ENCODE results near the gene ICA1L. TPM values are rescaled to one million over a fixed set of nuclear protein-coding genes. Genes with fewer than 3 reads are reported as not detected.

ICA1L gene
- total RNA-seq, 1 donor from 2014 or later = 6.5 TPM

GRCh38 chr2:202749477-202749876, 122.1 kb downstream of the ICA1L start:
- no peak for DNase-seq
- Histone ChIP-seq H3K27me3 (ENCODE audit: low read depth) (no peaks in the 10 kb centered on the region), H3K9me3 (replicated peaks) (peaks cover 13% of the 10 kb centered on the region), H3K36me3 (no peaks in the 10 kb centered on the region), H3K4me3 (no peak overlapping the region), H3K4me1 (no peaks in the 10 kb centered on the region), H3K27ac (replicated peaks) (no peak overlapping the region)
- no peak for TF ChIP-seq CTCF (IDR thresholded peaks at IDR 0.05; ENCODE audit: borderline replicate concordance)
- intact Hi-C loops (cut with micrococcal nuclease) = no loop called here

- intact Hi-C loops (cut with micrococcal nuclease) = no loop called here
- Histone ChIP-seq H3K27me3 (ENCODE audit: low read depth) (no peaks in the 10 kb centered on the region), H3K9me3 (replicated peaks) (peaks cover 27% of the 10 kb centered on the region), H3K36me3 (peaks cover 16% of the 10 kb centered on the region), H3K27ac (replicated peaks) (no peak overlapping the region), H3K4me3 (no peak overlapping the region), H3K4me1 (no peaks in the 10 kb centered on the region)
- DNase-seq = no peak
- no peak for TF ChIP-seq CTCF (IDR thresholded peaks at IDR 0.05; ENCODE audit: borderline replicate concordance)
Measured at GRCh38 chr2:202743613-202744012, 128.0 kb downstream of the ICA1L start.

- no peak overlapping the region for H3K4me3 ChIP-seq
- H3K36me3 ChIP-seq = peaks cover 17% of the 10 kb centered on the region
- no peaks in the 10 kb centered on the region for H3K4me1 ChIP-seq
- peaks cover 17% of the 10 kb centered on the region for H3K9me3 ChIP-seq (replicated peaks)
- H3K27me3 ChIP-seq (ENCODE audit: low read depth) = no peaks in the 10 kb centered on the region
- DNase-seq = no peak
- no peak overlapping the region for H3K27ac ChIP-seq (replicated peaks)
- intact Hi-C loops (cut with micrococcal nuclease) = no loop called here
- TF ChIP-seq CTCF (IDR thresholded peaks at IDR 0.05; ENCODE audit: borderline replicate concordance) = no peak
Measured at GRCh38 chr2:202736826-202737225, 134.7 kb downstream of the ICA1L start.

- no peak for TF ChIP-seq CTCF (IDR thresholded peaks at IDR 0.05; ENCODE audit: borderline replicate concordance)
- peaks cover 17% of the 10 kb centered on the region for H3K36me3 ChIP-seq
- peaks cover 15% of the 10 kb centered on the region for H3K4me1 ChIP-seq
- H3K9me3 ChIP-seq (replicated peaks) = no peaks in the 10 kb centered on the region
- H3K4me3 ChIP-seq = no peak overlapping the region
- no peak for DNase-seq
- H3K27ac ChIP-seq (replicated peaks) = no peak overlapping the region
- intact Hi-C loops (cut with micrococcal nuclease) = no loop called here
- H3K27me3 ChIP-seq (ENCODE audit: low read depth) = no peaks in the 10 kb centered on the region
Measured at GRCh38 chr2:202726070-202726469, 145.5 kb downstream of the ICA1L start.

- peaks cover 15% of the 10 kb centered on the region for H3K4me1 ChIP-seq
- no peak for TF ChIP-seq CTCF (IDR thresholded peaks at IDR 0.05; ENCODE audit: borderline replicate concordance)
- H3K27me3 ChIP-seq (ENCODE audit: low read depth) = no peaks in the 10 kb centered on the region
- intact Hi-C loops (cut with micrococcal nuclease) = no loop called here
- H3K27ac ChIP-seq (replicated peaks) = no peak overlapping the region
- no peaks in the 10 kb centered on the region for H3K9me3 ChIP-seq (replicated peaks)
- H3K4me3 ChIP-seq = no peak overlapping the region
- peaks cover 9% of the 10 kb centered on the region for H3K36me3 ChIP-seq
- no peak for DNase-seq
Measured at GRCh38 chr2:202723746-202724145, 147.8 kb downstream of the ICA1L start.

Other genes with a start within 250 kb of the ICA1L start
- gene FAM117B, start 236.8 kb downstream of the ICA1L start, total RNA-seq = 2.4 TPM
- 62.4 TPM for gene WDR12, start 39.9 kb upstream of the ICA1L start, total RNA-seq
- 8.1 TPM for gene CARF, start 40.5 kb upstream of the ICA1L start, total RNA-seq
- gene NBEAL1, start 143.1 kb upstream of the ICA1L start, total RNA-seq = 18.0 TPM

Measured in left ventricle myocardium inferior (tissue), 1 donor.